H1 (cell line): ENCODE results near the gene ITM2B. TPM values are rescaled to one million over a fixed set of nuclear protein-coding genes. Genes with fewer than 3 reads are reported as not detected.

Experiments used
- CTCF ChIA-PET: fragments of 300-600 bp; sonication (Branson Sonifier 250); formaldehyde crosslinking; loops from one replicate; lab custom pipeline; 2021; ENCODE audit not compliant: partially characterized antibody; lab: Charles Lee
- POLR2A ChIA-PET: fragments of 300-600 bp; sonication (Branson Sonifier 250); formaldehyde crosslinking; loops from one replicate; lab custom pipeline; 2021; ENCODE audit warnings: inconsistent platforms; ENCODE audit not compliant: partially characterized antibody; lab: Charles Lee
- DNase-seq, 2 experiments: peaks; one replicate each; pipeline versions ENCODE4 v3.0.0 to v3.0.0-alpha.2; 2010 to 2022; ENCODE audit warnings: low spot score in 2 of 2, low read depth in 1 of 2, mixed read lengths in 1 of 2
- FAIRE-seq: peaks from 2 replicates; lab custom pipeline; 2011; peaks lifted over from hg19 to GRCh38; lab: Jason Lieb, UNC
- H2AFZ ChIP-seq: 2 replicates; pipeline ENCODE4 v1.8.1; 2012; ENCODE audit warnings: low read length, inconsistent platforms
- H2AK5ac ChIP-seq: 2 replicates; pipeline ENCODE4 v1.6.1; 2013; ENCODE audit warnings: low read depth, low read length
- H2BK120ac ChIP-seq: replicated peaks from 2 replicates; pipeline ENCODE3; 2013; ENCODE audit warnings: low read depth, low read length, inconsistent platforms
- H2BK12ac ChIP-seq: 2 replicates; pipeline ENCODE4 v1.6.1; 2013; ENCODE audit warnings: low read depth, low read length
- H2BK15ac ChIP-seq: 2 replicates; pipeline ENCODE4 v1.6.1; 2013; ENCODE audit warnings: low read length
- H2BK20ac ChIP-seq: 2 replicates; pipeline ENCODE4 v1.6.1; 2013; ENCODE audit warnings: low read length
- H2BK5ac ChIP-seq: 2 replicates; pipeline ENCODE4 v1.6.1; 2013; ENCODE audit warnings: low read depth, low read length
- H3K14ac ChIP-seq: 2 replicates; pipeline ENCODE4 v1.6.1; 2013; ENCODE audit warnings: inconsistent platforms; ENCODE audit not compliant: insufficient read length
- H3K18ac ChIP-seq: 2 replicates; pipeline ENCODE4 v1.6.1; 2013; ENCODE audit warnings: low read length; ENCODE audit errors: extremely low read depth
- H3K23ac ChIP-seq: 2 replicates; pipeline ENCODE4 v1.6.1; 2013; ENCODE audit warnings: inconsistent platforms; ENCODE audit not compliant: insufficient read length
- H3K23me2 ChIP-seq: 2 replicates; pipeline ENCODE4 v1.6.1; 2013; ENCODE audit warnings: low read depth, low read length
- H3K27ac ChIP-seq: 2 replicates; pipeline ENCODE4 v1.6.1; 2011; ENCODE audit warnings: low read depth, low read length, inconsistent platforms
- H3K27me3 ChIP-seq, 4 experiments: replicated peaks in 1 of 4; 1 replicate in 1 of 4; 2 replicates in 3 of 4; pipeline versions ENCODE4 v1.6.1 to v1.8.1; 2011 to 2013; ENCODE audit warnings: low read length in 3 of 4, mild to moderate bottlenecking in 3 of 4, inconsistent platforms in 2 of 4, mixed read lengths in 2 of 4, moderate library complexity in 1 of 4; ENCODE audit not compliant: control insufficient read depth in 3 of 4, insufficient read depth in 3 of 4; ENCODE audit errors: extremely low read depth in 1 of 4
- H3K36me3 ChIP-seq, 4 experiments: 2 replicates each; pipeline versions ENCODE4 v1.6.1 to v1.8.1; 2011 to 2013; ENCODE audit warnings: mild to moderate bottlenecking in 4 of 4, low read length in 3 of 4, moderate library complexity in 2 of 4, control low read depth in 1 of 4, inconsistent platforms in 1 of 4; ENCODE audit not compliant: insufficient read depth in 4 of 4, control insufficient read depth in 2 of 4
- H3K4ac ChIP-seq: replicated peaks from 2 replicates; pipeline ENCODE3; 2013; ENCODE audit warnings: low read length, low read depth, mixed read lengths, inconsistent platforms; ENCODE audit not compliant: insufficient read length
- H3K4me1 ChIP-seq, 4 experiments: replicated peaks in 1 of 4; 1 replicate in 1 of 4; 2 replicates in 3 of 4; pipeline versions ENCODE4 v1.6.1 to v1.8.1; 2011 to 2013; ENCODE audit warnings: low read length in 3 of 4, inconsistent platforms in 2 of 4, mixed read lengths in 1 of 4; ENCODE audit not compliant: insufficient read depth in 4 of 4, control insufficient read depth in 3 of 4
- H3K4me2 ChIP-seq, 2 experiments: 2 replicates each; pipeline versions ENCODE4 v1.6.1 to v1.8.1; 2011 to 2013; ENCODE audit warnings: low read depth in 2 of 2, low read length in 2 of 2, control low read depth in 1 of 2, inconsistent platforms in 1 of 2, mild to moderate bottlenecking in 1 of 2; ENCODE audit not compliant: insufficient read depth in 1 of 2
- H3K4me3 ChIP-seq, 4 experiments: fragments of 200-600, 300-600 bp in 1 of 4; sonication (generic), shearing (Covaris generic), sonication (Bioruptor Twin) in 1 of 4; 2 replicates each; pipeline versions ENCODE4 v1.5.1 to v1.8.1; 2011 to 2016; ENCODE audit warnings: low read length in 4 of 4, low read depth in 3 of 4, control low read depth in 2 of 4, inconsistent platforms in 2 of 4, mild to moderate bottlenecking in 2 of 4, mixed read lengths in 1 of 4, moderate library complexity in 1 of 4; ENCODE audit not compliant: insufficient read depth in 2 of 4; ENCODE audit errors: extremely low read depth in 1 of 4
- H3K56ac ChIP-seq: replicated peaks from 2 replicates; pipeline ENCODE3; 2013; ENCODE audit warnings: low read depth, mild to moderate bottlenecking, mixed read lengths, low read length, inconsistent platforms; ENCODE audit not compliant: insufficient read length
- H3K79me1 ChIP-seq: 2 replicates; pipeline ENCODE4 v1.6.1; 2013; ENCODE audit warnings: low read depth, low read length, control low read depth
- H3K79me2 ChIP-seq, 2 experiments: 2 replicates each; pipeline versions ENCODE4 v1.6.1 to v1.8.1; 2012 to 2013; ENCODE audit warnings: low read length in 2 of 2, mild to moderate bottlenecking in 2 of 2, inconsistent platforms in 1 of 2; ENCODE audit not compliant: insufficient read depth in 2 of 2, control insufficient read depth in 1 of 2
- H3K9ac ChIP-seq, 4 experiments: replicated peaks in 1 of 4; 1 replicate in 1 of 4; 2 replicates in 3 of 4; pipeline versions ENCODE4 v1.6.1 to v1.8.1; 2011 to 2013; ENCODE audit warnings: low read depth in 3 of 4, low read length in 3 of 4, control low read depth in 2 of 4, mild to moderate bottlenecking in 2 of 4, moderate library complexity in 2 of 4, inconsistent platforms in 1 of 4; ENCODE audit errors: extremely low read depth in 1 of 4
- H3K9me3 ChIP-seq, 2 experiments: 2 replicates each; pipeline versions ENCODE4 v1.6.1 to v1.8.1; 2012 to 2013; ENCODE audit warnings: mild to moderate bottlenecking in 2 of 2, moderate library complexity in 2 of 2, control low read depth in 1 of 2, inconsistent platforms in 1 of 2, low read depth in 1 of 2, low read length in 1 of 2, mixed read lengths in 1 of 2; ENCODE audit not compliant: insufficient read depth in 2 of 2
- H4K20me1 ChIP-seq, 2 experiments: replicated peaks in 1 of 2; 2 replicates each; pipeline versions ENCODE3 to v1.8.1; 2011 to 2013; ENCODE audit warnings: inconsistent platforms in 2 of 2, low read length in 2 of 2, mild to moderate bottlenecking in 1 of 2; ENCODE audit not compliant: insufficient read depth in 2 of 2, control insufficient read depth in 1 of 2
- H4K5ac ChIP-seq: 2 replicates; pipeline ENCODE4 v1.6.1; 2013; ENCODE audit warnings: low read length, low read depth, mixed read lengths, inconsistent platforms; ENCODE audit not compliant: insufficient read length
- H4K8ac ChIP-seq: 2 replicates; pipeline ENCODE4 v1.8.0; 2013; ENCODE audit warnings: mild to moderate bottlenecking, moderate library complexity, low read length, inconsistent platforms; ENCODE audit not compliant: insufficient read depth; ENCODE audit errors: extremely low read depth
- H4K91ac ChIP-seq: replicated peaks from 2 replicates; pipeline ENCODE3; 2013; ENCODE audit warnings: low read length, mixed read lengths, inconsistent platforms; ENCODE audit not compliant: insufficient read length
- BACH1 ChIP-seq: IDR thresholded peaks from 2 replicates; pipeline ENCODE4 v1.6.1; 2012; ENCODE audit warnings: low read length, improper control_type of control experiment
- BCL11A ChIP-seq, 2 experiments: IDR thresholded peaks; one replicate each; pipeline ENCODE4 v1.6.1; 2011; ENCODE audit warnings: low read depth in 2 of 2, low read length in 2 of 2, mild to moderate bottlenecking in 2 of 2
- CBX8 ChIP-seq: fragments of 300-800, 300-1000 bp; sonication (generic); IDR thresholded peaks from 2 replicates; pipeline ENCODE4 v1.7.1; 2016; ENCODE audit warnings: low read depth, low read length, borderline replicate concordance
- CEBPB ChIP-seq: IDR thresholded peaks from 2 replicates; pipeline ENCODE4 v1.6.1; 2012; ENCODE audit warnings: low read depth, low read length
- FOSL1 ChIP-seq: IDR thresholded peaks from 2 replicates; pipeline ENCODE4 v1.6.1; 2011; ENCODE audit warnings: mild to moderate bottlenecking, low read depth, low read length, moderate library complexity; ENCODE audit not compliant: insufficient read depth
- NANOG ChIP-seq: IDR thresholded peaks from 2 replicates; pipeline ENCODE4 v1.6.1; 2011; ENCODE audit warnings: low read length, low read depth, mild to moderate bottlenecking, inconsistent platforms; ENCODE audit not compliant: insufficient read depth, poor library complexity, severe bottlenecking
- POLR2A ChIP-seq, 2 experiments: IDR thresholded peaks; 1 replicate in 1 of 2; 2 replicates in 1 of 2; pipeline ENCODE4 v1.6.1; 2011; ENCODE audit warnings: low read depth in 2 of 2, low read length in 2 of 2, mild to moderate bottlenecking in 2 of 2; ENCODE audit errors: control extremely low read depth in 1 of 2
- RBBP5 ChIP-seq: IDR thresholded peaks from 2 replicates; pipeline ENCODE4 v1.7.1; 2012; ENCODE audit warnings: low read depth, mild to moderate bottlenecking, inconsistent platforms, low read length, moderate library complexity, borderline replicate concordance
- SAP30 ChIP-seq: fragments of 300-600 bp; sonication (generic); IDR thresholded peaks from 2 replicates; pipeline ENCODE4 v1.7.1; 2012; ENCODE audit warnings: low read length, moderate library complexity, mild to moderate bottlenecking, inconsistent platforms; ENCODE audit not compliant: insufficient read depth, insufficient replicate concordance
- SP1 ChIP-seq: IDR thresholded peaks from 2 replicates; pipeline ENCODE4 v1.6.1; 2011; ENCODE audit warnings: low read depth, low read length
- TBP ChIP-seq: IDR thresholded peaks from 2 replicates; pipeline ENCODE4 v1.6.1; 2011; ENCODE audit warnings: low read depth, low read length, improper control_type of control experiment
- WGBS, 2 experiments: shearing (Covaris generic) in 1 of 2; methylation state at CpG; one replicate each; pipeline versions ENCODE4 v1.1.6 to v1.1.7; 2013 to 2015; ENCODE audit warnings: low lambda C conversion rate in 2 of 2, mixed read lengths in 2 of 2, inconsistent platforms in 1 of 2, low coverage in 1 of 2, missing lambda C conversion rate in 1 of 2; ENCODE audit not compliant: insufficient replicate concordance in 2 of 2, insufficient coverage in 1 of 2, insufficient read length in 1 of 2; ENCODE audit errors: extremely low coverage in 1 of 2, missing lambda C conversion rate in 1 of 2; 5-methylcytosine and 5-hydroxymethylcytosine counted together
- polyA plus RNA-seq, 7 experiments: library from polyadenylated mRNA; depleted of rRNA in 3 of 7; stranded (reverse) in 5 of 7; unstranded in 2 of 7; fragments of >200 nt in 5 of 7; fragments of 200-250 nt in 2 of 7; gene quantifications; 1 replicate in 5 of 7; 2 replicates in 1 of 7; 4 replicates in 1 of 7; pipeline versions ENCODE4 v1.2.1 to v1.2.3, GENCODE V29; 2011 to 2013; ENCODE audit warnings: missing spikeins in 2 of 7, mixed read lengths in 2 of 7
- total RNA-seq: library from RNA; stranded (reverse); fragmentation: NEBNext Ultra II Directional; extraction: Animal tissue kit (Norgen Biotek cat#: 25700); gene quantifications from 2 replicates; pipeline ENCODE4 v1.2.1, GENCODE V29; 2021
- TF ChIP-seq, protein P1 (sequence below): IDR thresholded peaks from 2 replicates; pipeline ENCODE4 v1.6.1; 2012; ENCODE audit warnings: low read length, inconsistent platforms

The ITM2B gene
- total and polyA plus RNA-seq, 2 of the 8 experiments (the other 6 are each of a cell fraction or from before 2014, with no cell fraction given), result 132 to 184 TPM

- Histone ChIP-seq H3K79me2 (peaks cover 0 to 35% of the 10 kb centered on the region in 2 experiments; a peak in 2 of 4 replicates), H3K23me2 (no peaks in the 10 kb centered on the region), H3K56ac (no peak overlapping the region), H3K4me3 (no peak overlapping the region), H3K18ac (no peak overlapping the region), H2BK15ac (no peak overlapping the region), H2BK20ac (no peak overlapping the region), H3K4me2 (no peak overlapping the region), H2AFZ (no peak overlapping the region), H3K14ac (no peak overlapping the region), H3K36me3 (peaks cover 0 to 47% (median 22%) of the 10 kb centered on the region in 4 experiments; a peak in 6 of 8 replicates), H4K5ac (no peak overlapping the region), H4K8ac (no peak overlapping the region), H2AK5ac (no peak overlapping the region), H3K27me3 (no peaks in the 10 kb centered on the region), H4K91ac (no peak overlapping the region), H3K9me3 (no peaks in the 10 kb centered on the region), H3K79me1 (no peaks in the 10 kb centered on the region; the same call in 1 of the 2 replicates), H4K20me1 (peaks cover 1 to 3% of the 10 kb centered on the region in 2 experiments), H3K27ac (no peak overlapping the region), H3K9ac (no peak overlapping the region), H3K23ac (no peak overlapping the region), H2BK120ac (no peak overlapping the region), H2BK5ac (no peak overlapping the region), H3K4ac (no peak overlapping the region), H2BK12ac (no peak overlapping the region), H3K4me1 (no peaks in the 10 kb centered on the region)
- no peak for TF ChIP-seq TBP
- no peak for TF ChIP-seq SAP30
- TF ChIP-seq BACH1, result no peak
- TF ChIP-seq SP1, result no peak
- no peak for TF ChIP-seq RBBP5
- no peak for TF ChIP-seq POLR2A (IDR thresholded peaks at IDR 0.05; ENCODE audit: control extremely low read depth in 1 of 2, low read depth in 2 of 2, low read length in 2 of 2)
- no peak for TF ChIP-seq FOSL1
- TF ChIP-seq NANOG, result no peak
- TF ChIP-seq CEBPB, result no peak
- no peak for TF ChIP-seq CBX8
- no peak for TF ChIP-seq BCL11A (IDR thresholded peaks at IDR 0.05; ENCODE audit: low read depth in 2 of 2, low read length in 2 of 2)
- TF ChIP-seq, protein P1, sequence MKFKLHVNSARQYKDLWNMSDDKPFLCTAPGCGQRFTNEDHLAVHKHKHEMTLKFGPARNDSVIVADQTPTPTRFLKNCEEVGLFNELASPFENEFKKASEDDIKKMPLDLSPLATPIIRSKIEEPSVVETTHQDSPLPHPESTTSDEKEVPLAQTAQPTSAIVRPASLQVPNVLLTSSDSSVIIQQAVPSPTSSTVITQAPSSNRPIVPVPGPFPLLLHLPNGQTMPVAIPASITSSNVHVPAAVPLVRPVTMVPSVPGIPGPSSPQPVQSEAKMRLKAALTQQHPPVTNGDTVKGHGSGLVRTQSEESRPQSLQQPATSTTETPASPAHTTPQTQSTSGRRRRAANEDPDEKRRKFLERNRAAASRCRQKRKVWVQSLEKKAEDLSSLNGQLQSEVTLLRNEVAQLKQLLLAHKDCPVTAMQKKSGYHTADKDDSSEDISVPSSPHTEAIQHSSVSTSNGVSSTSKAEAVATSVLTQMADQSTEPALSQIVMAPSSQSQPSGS, result no peak
- CTCF ChIA-PET, result interaction anchor here (0.6 kb wide), 1 partner anchor 47 kb away, joined by 3 read pairs; no protein-coding TSS in a partner anchor
- FAIRE-seq (no peak), DNase-seq (no peak)
- WGBS, 2 experiments, result 75% methylated on average over 2 of the region's 2 CpGs; no CpG with 5 or more reads in 1 of the 2 experiments
- POLR2A ChIA-PET, result interaction anchor here (0.9 kb wide), 1 partner anchor 11 kb away, joined by 5 read pairs; no protein-coding TSS in a partner anchor
These were observed 20.8 kb downstream of the ITM2B start for GRCh38 chr13:48253849-48254248.
